ENCODE results near the gene FAM221B.

FAM221B gene

GRCh38 chr9:35792024-35792813 lies 36.3 kb downstream of the FAM221B start:
- DNase-seq (ENCODE audit: low read depth in 1 of 2, low spot score in 1 of 2) = no peak

- no peak for DNase-seq (ENCODE audit: low read depth in 1 of 2, low spot score in 1 of 2)
Observed at GRCh38 chr9:35791297-35791921, 37.1 kb downstream of the FAM221B start, which contains the start of gene NPR2. Gene NPR2 (plus strand): TSS chr9:35791591. CDS start chr9:35792409, 818 bp downstream.

- DNase-seq (ENCODE audit: low read depth in 1 of 2, low spot score in 1 of 2) = no peak
Observed at GRCh38 chr9:35790385-35791296, 37.9 kb downstream of the FAM221B start.

- DNase-seq (ENCODE audit: low read depth in 1 of 2, low spot score in 1 of 2) = no peak
Observed at GRCh38 chr9:35790025-35790384, 38.5 kb downstream of the FAM221B start.

DNA sequence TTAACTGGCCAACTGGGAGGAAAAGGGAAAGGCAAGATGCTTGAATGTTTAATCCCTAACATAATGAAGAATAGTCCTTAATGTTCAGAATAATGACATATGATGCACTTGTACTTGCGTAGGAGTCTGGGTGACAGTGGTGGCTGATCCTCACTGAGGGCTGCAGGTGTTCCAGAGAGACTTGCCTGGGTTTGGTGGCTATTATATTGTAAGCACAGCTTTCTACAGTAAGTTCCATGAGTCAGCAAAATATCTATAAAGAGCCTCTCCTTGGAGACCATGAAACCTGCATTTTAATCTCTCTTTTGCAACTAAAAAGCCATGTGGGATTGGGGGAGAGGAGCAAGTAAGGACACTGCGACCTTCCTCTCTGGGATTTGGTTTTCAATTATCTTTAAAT lies 39.0 kb downstream of the FAM221B start:
- DNase-seq (ENCODE audit: low read depth in 1 of 2, low spot score in 1 of 2) = no peak

- no peak for DNase-seq (ENCODE audit: low read depth in 1 of 2, low spot score in 1 of 2)
Observed at GRCh38 chr9:35783418-35783817, 45.1 kb downstream of the FAM221B start.

DNA sequence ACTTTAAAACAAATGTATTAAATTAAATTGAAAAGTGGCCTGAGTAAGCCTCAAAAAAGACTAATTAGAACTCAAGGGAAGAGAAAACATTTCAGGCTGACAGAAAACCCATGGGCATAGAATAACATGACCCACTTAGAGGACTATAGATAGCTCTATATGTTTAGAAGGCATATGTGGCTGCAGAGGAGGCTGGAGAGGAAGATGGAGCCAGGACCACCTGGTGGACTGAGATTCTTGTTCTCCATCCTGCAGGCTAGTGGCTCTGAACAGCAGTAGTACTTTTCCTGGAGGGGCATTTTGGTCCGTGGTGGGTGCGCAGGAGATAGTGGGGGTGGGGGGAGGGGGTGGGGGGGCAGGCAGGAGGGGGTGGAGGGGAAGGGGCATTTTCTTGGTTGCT lies 47.5 kb downstream of the FAM221B start:
- no peak for DNase-seq (ENCODE audit: low read depth in 1 of 2, low spot score in 1 of 2)

DNA sequence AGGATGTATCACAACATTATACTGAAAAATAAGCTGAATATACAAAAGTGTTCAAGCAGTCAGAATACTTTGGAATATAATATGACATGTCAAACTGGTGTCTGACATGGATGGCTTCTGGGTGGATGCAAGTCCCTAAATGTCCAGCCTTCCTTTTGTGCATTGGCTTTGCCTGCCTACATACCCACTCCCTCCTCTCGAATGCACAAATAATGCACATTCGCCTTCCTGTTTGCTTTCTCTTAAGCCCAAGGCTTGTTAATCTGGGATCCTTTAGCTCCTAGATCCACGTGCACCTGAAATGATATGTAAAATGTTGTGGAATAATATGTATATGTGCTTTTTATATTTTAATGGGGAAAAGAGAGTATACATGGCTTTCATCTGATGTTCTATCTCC lies 50.0 kb downstream of the FAM221B start:
- no peak for DNase-seq (ENCODE audit: low read depth in 1 of 2, low spot score in 1 of 2)

- no peak for DNase-seq (ENCODE audit: low read depth in 1 of 2, low spot score in 1 of 2)
Observed at GRCh38 chr9:35776018-35776417, 52.5 kb downstream of the FAM221B start.

DNA sequence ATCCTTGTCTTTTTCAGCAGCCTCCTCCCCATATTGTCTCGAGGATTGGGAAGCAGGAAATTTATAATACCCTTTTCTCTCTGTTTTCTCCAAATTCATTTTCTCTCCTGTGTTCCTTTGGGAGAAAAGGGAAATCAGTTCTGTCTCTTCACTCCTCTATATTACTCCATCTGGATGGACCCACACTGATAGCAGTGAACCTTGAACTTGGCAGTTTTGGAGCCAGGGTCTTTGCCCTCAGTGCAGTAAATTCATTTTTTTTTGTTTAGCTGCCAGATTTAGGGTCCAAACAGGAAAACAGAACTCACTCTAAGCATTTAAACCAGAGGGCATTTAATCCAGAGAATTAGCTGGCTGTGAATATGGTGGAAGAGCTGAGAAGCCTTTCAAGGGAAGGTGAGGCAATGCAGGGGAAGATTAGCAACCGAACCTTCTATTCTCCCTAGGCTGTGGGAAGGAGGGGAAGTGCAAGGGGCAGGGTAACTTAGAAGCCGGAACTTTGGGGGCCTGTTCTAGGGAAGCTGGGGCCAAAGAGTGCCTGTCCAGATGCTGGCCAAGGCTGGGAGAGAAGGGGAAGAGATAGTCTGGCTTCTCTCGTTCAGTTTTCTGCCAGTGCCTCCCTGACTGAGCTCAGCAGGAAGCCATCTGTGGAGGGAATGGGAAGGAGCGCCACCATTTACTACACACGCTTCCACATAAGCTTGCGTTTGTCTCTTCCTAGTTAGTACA lies 53.5 kb downstream of the FAM221B start:
- no peak for DNase-seq (ENCODE audit: low read depth in 1 of 2, low spot score in 1 of 2)

- DNase-seq (ENCODE audit: low read depth in 1 of 2, low spot score in 1 of 2) = no peak
Observed at GRCh38 chr9:35771943-35772342, 56.6 kb downstream of the FAM221B start.

GRCh38 chr9:35771534-35771933 lies 57.0 kb downstream of the FAM221B start:
- no peak for DNase-seq (ENCODE audit: low read depth in 1 of 2, low spot score in 1 of 2)

DNA sequence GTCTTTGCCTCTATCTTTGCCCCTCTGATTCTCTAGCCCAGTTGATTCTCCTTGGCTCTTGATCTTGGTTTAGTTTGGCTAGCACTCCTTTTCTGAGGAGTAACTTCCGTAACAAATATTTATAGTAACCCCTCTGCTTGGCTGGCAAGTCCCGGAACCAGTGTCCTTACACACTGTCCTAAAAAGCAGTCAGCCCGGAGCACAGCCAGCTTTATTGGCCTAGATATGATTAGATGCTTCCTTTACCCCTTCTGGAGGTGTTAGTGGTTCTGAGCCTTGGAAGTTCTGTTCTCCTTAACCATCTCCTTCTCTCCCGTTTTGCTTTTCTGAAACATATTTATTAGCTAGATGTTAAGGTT lies 57.5 kb downstream of the FAM221B start:
- no peak for DNase-seq (ENCODE audit: low read depth in 1 of 2, low spot score in 1 of 2)

GRCh38 chr9:35769763-35770162 lies 58.8 kb downstream of the FAM221B start:
- no peak for DNase-seq (ENCODE audit: low read depth in 1 of 2, low spot score in 1 of 2)

- no peak for DNase-seq (ENCODE audit: low read depth in 1 of 2, low spot score in 1 of 2)
Observed at GRCh38 chr9:35767458-35767857, 61.1 kb downstream of the FAM221B start.

- DNase-seq (ENCODE audit: low read depth in 1 of 2, low spot score in 1 of 2) = no peak
Observed at GRCh38 chr9:35766997-35767396, 61.5 kb downstream of the FAM221B start.
